Stimulated activated CD8-positive, alpha-beta memory T cell treated with anti-CD3 and anti-CD28 coated beads, Interleukin-2, amount 100 ng/mL, for 48 hours (primary cell): ENCODE results near the gene PCED1A.
A peak's percentile ranks its signal among the peaks of the same experiment; 100 is the strongest.
"Not testable (repeated sequence)": the region's sequence is repeated elsewhere in the genome, so short reads cannot be mapped to it uniquely, and the experiment has no call there.

Experiments
- DNase-seq, 2 donors: peaks; one replicate each; pipeline ENCODE4 v3.0.0-alpha.2; 2020; ENCODE audit warnings: low read depth in 2 of 2

Gene PCED1A

DNA sequence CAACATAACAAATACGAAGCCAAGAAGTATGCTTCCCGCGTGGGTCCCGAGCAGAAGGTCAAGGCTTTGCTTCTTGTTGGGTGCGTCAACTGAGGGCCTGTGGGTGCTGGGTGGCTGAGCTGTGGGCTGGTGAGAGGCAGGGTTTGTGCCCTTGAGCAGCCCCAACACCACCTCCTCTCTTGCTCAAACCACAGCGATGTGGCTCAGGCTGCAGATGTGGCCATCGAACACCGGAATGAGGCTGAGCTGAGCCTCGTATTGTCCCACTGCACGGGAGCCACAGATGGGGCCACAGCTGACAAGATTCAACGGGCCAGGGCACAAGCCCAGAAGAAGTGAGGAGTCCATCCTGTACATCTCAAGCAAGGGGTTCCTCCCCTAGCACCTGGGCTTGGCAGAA, 25.8 kb upstream of the PCED1A start:
- DNase-seq = no peak

DNA sequence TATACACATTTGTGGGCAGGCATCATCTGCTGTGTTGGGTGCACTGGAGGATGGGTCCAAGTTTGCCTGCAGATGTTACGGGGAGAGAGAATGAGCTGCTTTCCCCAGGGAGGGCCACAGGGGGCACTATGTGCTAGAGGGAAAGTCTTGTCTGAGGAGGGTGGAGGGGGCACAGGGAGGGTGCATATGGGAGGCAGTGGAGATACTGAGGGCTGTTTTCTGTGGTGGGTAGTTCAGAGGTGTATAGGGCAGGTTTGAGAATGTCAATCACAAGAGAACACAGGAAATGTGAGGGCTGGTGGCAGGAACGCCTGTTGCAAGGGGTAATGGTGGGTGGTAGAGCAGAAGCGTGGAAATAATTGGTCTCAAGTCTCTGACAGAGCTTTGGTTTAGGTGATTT, 25.2 kb upstream of the PCED1A start:
- peak in 1 of 2 donors; percentile 64 for DNase-seq

DNA sequence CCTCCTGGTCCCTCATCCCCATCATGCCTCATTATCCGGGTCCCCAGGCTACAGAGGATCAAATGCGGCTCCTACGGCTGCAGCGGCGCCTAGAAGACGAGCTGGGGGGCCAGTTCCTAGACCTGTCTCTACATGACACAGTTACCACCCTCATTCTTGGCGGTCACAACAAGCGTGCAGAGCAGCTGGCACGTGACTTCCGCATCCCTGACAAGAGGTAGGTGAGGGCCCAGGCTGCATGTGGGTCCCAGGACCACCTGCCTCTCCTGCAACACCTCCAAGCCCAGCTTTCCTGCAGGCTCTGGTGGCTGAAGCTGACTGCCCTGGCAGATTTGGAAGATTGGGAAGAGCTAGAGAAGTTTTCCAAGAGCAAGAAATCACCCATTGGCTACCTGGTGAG, 24.6 kb upstream of the PCED1A start:
- DNase-seq = no peak

DNA sequence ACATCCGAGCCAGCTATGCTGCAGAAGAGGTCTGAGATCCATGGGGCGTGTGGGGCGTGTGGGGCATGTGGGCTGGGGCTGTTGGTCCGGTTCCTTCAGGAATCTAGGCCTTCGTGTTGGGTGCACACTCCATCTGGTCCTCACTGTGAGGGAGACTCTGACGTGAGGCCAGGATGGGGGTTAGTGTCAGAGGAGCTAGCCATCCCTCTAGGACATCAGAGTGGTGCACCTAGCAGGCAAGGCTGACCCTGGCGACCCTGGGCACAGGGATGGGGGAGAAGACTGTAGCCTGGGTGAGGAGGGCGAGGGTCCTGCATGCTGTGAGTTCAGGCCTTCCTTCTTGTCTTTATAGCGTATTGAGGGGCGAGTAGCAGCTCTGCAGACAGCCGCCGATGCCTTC, 24.2 kb upstream of the PCED1A start:
- DNase-seq = no peak

DNA sequence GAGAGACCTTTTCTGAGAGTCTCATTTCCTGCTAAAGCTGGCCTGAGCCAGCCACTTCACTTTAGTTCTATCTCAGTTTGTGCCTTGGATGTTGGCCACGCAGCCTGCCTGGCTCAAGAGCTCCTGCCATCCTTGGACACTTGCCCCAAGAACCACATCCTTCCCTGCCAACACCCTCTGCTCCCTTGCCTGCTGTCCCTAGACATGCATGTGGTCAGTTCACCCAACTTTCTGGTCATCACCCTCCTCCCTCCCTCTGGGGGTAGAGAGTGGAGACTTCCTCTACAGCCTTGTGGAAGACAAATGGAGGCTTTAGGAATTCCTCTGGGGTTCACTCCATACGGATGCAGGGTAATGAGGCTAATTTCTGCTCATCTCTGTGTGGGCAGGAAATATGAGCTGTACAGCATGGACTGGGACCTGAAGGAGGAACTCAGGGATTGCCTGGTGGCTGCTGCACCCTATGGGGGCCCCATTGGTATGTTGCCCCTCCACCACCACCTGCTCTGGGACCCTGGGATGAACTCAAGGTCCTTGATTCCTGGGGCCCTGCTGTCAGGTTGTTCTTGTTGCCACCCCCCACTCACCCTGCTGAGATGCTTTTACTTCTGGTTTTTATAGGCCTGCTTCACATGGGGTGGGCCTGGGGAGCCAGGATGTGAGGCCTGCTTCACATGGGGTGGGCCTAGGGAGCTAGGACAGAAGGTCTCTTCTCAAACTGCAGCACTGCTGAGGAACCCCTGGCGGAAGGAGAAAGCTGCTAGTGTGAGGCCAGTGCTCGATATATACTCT, 19.1 kb upstream of the PCED1A start:
- DNase-seq = no peak

DNA sequence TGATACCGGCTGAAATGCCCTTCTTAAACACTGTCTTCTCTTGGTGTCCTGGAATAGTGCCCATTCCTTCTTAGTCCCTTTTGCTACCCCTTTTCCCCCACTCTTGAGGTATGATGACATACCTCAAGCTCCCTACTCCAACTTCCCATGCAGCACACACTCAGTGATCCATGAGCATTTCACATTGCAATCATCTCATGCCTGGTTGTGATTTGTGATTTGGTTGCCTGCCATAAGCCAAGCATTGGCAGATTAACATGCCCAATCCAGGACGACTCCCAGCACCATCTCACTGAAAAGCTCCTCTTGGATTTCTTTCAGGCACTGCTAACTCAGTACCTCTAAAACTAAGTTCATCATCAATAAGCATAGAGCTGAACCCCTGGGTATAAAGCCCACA, 18.1 kb upstream of the PCED1A start:
- DNase-seq = no peak

DNA sequence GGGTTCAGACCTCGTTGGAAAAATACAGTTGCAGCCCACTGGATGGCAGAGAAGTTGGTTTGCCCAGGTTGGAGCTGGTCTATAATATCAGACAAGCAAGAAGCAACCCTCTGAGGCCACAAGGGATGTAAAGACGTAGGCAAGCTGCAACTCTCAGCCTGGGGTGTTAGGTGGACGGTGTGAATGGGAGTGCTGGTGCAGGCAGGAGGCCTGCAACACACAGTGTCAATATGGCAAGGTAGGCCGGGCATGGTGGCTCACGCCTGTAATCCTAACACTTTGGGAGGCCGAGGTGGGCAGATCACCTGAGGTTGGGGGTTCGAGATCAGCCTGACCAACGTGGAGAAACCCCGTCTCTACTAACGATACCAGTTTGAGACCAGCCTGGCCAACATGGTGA, 10.6 kb upstream of the PCED1A start:
- DNase-seq = no peak

DNA sequence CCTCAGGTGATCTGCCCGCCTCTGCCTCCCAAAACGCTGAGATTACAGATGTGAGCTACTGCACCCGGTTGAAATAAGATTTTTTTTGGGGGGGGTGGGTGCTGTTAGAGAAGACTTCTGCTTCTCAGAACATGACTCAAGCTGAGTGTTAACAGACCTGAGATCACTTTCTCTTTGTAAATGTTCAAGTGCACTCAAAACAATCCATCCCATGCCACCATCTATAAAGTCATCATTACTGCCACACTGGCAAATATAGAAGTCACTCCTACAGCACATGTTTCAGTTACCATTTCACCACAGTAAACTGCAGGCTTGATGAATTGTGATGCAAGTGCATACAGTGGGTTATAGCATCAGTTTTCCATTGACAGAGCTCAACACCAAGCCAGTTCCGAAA, 9.1 kb upstream of the PCED1A start:
- DNase-seq = no peak

DNA sequence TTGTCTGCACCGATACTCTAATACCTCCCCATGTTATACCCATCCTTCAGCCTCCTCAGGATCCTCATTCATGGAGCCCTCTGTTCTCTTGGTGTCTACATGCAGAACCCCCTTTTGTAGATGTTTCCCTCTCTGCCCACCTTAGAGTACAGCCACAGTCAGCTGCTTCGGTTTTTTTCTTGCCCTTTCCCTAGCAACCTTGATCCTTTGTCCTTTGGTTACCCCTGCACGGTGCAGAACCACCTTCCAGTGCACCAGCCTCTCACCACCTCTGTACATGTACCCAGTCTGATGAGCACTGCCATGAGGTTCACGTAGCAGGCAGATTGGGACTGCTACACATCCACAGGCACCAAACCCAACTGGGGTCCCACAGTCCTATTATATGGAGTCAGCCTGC, 7.3 kb upstream of the PCED1A start:
- no peak for DNase-seq

DNA sequence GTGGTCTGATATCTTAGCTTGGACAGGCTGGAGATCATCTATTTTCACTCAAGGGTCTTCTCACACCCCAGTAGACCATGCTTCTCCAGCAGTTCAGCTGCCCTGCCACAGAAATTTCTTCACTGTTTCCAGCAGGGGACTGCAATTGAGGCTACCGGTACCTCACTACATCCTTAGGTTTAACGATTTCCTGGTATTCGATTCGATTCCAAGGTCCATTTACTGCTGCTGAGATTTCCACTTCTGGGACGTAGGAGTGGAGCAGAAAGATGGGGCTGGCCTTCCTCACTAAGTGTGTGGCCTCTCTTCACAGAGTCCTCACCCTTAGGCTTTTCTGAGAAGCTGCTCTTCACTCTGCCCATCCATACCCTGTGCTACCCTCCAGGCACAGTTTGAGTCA, 6.2 kb upstream of the PCED1A start:
- DNase-seq = no peak

DNA sequence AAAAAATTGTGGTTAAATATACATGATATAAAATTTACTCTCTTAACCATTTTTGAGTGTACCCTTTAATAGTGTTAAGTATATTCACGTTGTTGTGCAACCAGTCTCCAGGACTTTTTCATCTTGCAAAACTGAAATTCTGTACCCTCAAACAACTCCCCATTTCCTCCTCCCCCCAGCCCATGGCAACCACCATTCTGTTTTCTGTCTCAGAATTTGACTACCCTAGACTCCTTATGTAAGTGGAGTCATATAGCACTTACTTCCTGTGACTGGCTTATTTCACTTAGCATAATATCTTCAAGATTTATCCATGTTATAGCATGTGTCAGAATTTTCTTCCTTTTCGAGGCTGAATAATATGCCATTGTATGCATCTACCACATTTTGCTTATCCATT, 5.2 kb upstream of the PCED1A start:
- no peak for DNase-seq

DNA sequence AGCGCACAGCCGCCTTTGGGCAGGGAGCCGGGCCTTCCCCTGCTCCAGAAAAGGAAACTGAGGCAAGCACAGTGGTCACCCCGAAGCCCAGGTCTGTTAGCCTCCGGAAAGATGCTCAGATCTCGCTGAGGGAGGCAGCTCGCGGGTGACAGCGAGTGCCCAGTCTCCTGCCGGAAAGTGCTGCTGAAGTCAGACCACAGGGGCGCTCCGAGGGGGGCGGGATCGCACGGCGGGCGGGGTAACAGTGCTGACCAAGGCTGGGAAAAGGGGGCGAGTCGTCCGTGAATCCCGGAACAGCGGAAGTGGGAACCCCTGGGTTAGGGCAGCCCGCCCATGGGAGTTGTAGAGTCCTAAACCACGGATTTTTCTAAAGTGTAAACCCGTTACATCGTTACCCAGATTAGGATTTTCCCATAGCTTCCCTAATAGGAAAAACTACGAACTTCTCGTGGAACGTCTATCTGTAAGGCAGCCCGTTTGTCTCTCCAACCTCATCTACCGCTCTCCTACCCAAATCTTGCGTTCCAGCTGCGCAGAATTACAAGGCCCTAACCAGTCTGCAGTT, 594 bp upstream of the PCED1A start:
- peak in 1 of 2 donors; percentile 41 for DNase-seq

DNA sequence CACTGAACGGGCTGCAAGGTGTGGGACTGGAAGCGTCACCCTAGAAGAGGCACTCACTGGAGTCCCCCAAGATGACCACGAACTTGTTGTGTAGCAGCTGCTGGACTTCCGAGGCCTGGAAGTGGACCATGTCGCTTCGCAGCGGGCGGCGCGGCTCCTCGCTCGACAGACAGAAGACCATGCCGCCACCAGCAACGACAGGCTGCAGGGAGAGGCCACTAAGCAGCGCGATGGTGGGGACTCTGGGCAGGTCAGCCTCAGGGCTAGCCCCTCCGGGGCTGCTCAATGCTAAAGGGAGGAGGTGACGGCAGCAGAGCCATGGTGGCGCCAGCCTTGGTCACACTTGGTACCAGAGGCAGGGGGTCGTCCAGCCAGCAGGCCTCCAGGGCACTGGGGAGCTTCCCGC, 720 bp downstream of the PCED1A start:
- no peak for DNase-seq

DNA sequence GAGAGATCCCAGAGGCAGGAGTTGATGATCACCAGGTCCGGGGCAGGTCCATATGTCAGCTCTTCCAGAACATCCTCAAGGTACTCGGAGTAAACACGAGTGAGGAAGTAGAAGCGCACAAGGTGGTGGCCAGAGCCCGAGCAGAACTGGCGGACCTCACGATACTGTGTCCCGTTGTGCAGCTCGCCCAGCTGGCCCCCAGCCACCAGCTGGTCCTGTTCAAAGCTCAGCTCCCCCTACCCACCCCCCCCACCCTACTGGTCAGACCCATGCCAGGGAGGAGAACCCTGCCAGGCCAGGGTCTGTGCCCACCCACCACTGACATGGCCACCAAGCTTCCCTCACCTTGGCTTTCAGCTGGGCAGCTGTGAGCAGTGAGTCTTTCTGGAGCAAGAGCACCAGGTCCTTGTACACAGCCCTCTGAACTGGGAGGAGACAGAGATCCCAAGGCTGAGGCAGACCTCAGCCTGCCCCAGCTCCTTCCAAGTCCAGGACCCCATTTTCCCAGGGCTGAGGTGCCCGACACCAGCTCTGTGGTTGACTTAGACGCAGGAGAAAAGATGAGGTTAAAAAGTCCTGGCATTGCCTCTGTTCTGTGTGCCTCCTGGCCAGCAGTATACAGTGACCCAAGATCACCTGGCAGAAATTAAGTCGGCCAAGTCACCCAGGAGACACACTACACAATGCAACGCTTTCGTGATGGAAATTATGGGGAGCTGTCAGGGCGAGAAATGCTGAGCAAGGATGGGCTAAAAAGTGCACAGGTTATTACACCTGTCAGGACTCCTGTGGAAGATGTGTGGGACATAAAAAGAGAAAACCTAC, 1.4 kb downstream of the PCED1A start:
- DNase-seq = no peak

DNA sequence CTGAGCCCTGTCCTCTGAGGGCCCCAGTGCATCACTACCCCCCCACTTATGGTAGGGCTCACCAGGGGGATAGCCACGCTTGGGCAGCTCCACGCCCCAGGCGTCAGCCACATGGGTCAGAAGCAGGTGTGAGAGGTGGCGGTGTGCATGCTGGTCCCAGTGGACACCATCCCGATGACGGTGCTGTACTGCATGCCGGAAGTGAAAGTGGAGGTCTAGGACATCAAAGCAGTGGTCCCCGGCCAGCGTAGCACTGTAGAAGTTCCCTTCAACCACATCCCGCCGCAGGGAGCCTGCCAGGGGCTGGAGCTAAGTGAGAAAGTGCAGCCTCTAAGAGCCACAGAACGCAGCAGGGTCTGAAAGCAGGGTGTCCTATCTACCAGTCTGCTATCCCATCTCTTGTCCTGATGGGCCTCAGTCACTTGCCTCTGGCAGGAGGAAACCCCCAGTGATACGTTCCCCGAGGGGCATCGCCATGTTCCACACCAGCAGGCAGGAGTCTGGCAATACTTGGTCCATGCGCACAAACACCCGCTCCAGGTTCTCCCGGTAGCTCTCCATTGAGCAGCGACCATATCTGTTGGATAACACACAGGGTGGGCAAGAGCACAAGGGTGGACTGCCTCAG, 2.2 kb downstream of the PCED1A start:
- no peak for DNase-seq

DNA sequence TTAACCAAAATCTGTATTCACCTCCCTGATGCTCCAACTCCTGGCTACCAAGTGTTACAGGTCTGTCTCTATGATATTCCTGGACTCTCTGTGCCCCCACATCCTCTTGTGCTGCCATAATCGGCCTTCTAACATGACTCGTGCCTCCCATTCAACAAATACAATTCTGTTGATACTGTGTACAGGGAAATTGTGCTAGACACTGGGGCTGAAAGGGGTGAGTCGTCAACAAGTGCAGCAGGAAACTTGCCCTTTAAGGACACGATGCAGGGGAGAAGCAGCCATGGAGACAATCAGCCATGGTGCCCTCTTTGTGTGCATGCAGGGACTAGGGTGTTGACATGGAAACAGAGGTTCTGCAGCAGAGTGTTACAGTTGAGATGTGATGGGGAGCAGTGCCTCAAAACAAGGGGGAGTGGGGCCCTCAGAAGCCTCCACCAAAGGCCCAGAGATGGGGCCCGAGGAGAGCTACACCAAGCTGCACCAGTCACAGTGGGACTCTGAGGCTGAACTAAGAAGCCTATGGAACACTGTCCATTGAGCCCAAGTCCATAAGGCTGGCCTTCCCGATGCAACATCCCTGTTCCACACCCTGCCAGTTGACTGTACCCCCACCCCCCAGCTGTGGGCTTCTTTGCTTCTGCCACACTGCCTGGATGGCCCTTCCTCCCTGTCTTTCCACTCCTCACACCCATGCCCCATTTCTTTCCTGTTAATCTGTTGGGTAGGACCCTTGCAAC, 3.1 kb downstream of the PCED1A start:
- no peak for DNase-seq

DNA sequence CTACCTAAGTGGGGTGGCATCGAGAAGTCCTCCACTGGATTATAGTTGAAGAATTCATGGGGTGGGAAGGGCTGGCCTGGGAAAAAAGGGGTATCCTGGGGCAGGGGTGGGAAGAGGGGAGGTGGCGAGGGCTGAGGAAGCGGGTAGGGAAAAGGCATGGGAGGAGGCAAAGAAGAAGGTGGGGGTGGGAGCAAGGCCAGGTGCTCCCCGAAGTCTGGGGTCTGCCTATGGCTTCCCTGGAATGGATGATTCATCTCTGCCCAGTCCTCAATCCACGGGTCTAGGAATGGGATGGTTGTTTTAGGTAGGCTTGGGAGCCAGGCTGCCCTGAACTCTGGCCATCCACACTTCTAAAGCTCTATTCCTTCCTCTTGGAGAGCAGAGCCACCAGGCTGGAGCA, 4.4 kb downstream of the PCED1A start:
- DNase-seq = no peak

DNA sequence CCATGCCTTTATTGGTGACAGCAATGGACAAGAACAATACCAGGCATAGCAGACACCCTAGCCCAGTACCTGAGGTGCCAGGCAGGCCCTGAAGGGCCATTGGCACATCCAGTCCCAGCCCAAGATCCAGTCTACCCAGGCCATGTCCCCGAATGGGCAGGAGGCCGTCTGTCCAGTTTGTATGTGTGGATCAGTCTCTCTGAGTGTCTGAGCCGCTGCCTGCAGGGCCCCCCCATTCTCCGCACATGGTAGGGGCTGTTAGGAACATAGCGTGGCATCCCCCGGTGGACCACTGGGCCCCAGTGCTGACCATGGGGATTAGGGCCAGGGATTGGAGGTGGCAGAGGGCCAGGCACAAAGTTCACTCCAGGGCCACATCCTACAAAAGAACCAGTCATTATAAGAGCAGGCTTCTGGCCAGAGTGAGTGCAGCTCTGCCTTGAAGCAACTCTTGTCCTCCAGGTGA, 5.1 kb downstream of the PCED1A start:
- no peak for DNase-seq

DNA sequence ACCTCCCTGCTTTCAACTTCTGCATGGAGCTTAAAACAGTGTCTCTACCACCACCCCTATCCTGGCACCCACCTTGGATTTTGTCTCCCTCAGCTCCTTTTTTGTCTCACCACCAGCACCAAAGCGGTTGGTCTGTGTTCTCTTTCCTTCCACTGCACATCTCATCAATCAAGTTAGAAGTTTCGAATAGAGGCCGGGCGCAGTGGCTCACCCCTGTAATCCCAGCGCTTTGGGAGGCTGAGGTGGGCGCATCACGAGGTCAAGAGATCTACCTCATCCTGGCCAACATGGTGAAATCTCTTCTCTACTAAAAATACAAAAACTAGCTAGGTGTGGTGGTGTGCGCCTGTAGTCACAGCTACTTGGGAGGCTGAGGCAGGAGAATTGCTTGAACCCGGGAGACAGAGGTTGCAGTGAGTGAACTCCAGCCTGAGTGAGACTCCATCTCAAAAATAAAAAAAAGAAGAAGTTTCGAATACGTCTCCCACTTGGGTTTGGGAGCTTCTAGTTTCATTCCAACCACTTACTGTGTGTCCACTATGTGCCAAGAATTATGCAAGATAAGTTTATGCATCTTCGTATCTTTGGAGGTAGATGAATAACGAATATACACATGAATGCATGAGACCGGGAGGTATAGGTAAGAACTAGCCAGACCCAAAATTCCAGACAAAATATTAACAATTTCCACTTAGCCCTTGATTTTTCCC, 5.9 kb downstream of the PCED1A start:
- DNase-seq = no peak

DNA sequence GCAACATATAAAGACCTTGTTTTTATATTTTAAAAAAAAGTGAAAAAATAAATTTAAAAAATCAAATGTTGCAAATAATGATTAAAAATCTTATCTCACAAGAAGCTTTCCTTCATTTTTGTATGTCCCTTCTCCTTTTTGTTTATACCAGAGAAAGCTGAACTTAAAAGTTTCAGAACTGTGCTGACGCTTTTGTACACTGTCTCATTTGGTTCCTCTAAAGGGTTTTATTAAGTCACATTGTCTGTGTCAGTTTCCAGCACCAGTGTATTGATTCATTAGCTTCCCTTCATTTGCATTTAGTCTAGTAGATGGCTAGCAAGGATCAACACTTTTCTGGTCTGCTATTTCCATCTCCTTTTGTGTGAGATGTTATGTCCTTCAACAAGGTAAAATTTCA, 6.7 kb downstream of the PCED1A start:
- no peak for DNase-seq

DNA sequence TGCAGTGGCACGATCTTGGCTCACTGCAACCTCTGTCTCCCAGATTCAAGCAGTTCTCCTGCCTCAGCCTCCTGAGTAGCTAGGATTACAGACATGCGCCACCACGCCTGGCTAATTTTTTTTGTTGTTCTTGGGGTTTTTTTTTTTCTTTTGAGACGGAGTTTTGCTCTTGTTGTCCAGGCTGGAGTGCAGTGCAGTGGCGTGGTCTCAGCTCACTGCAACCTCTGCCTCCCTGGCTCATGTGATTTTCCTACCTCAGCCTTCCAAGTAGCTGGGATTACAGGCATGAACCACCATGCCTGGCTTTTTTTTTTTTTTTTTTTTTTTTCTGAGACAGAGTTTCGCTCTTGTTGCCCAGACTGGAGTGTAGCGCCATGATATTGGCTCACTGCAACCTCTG, 9.2 kb downstream of the PCED1A start:
- DNase-seq = not testable (repeated sequence)
